Gastrocnemius medialis (tissue), 4 donors: ENCODE measurements around the gene TFCP2L1.

Experiments
- POLR2A ChIP-seq, 2 donors: fragments of 450-650 bp; IDR thresholded peaks; one replicate each; pipeline ENCODE4 v1.6.1; 2017; ENCODE audit warnings: antibody characterized with exemption in 2 of 2, mild to moderate bottlenecking in 2 of 2, moderate library complexity in 2 of 2
- TF ChIP-seq, protein P1 (sequence below), 5 experiments: fragments of 450-650 bp in 3 of 5; fragments of 200-600 bp in 2 of 5; sonication (generic) in 2 of 5; IDR thresholded peaks in 4 of 5; conservative IDR thresholded peaks in 1 of 5; 1 replicate in 4 of 5; 2 replicates in 1 of 5; pipeline ENCODE4 v1.5.1; 2016 to 2019; ENCODE audit warnings: antibody characterized with exemption in 5 of 5, mild to moderate bottlenecking in 3 of 5, moderate library complexity in 3 of 5

- TF ChIP-seq POLR2A (IDR thresholded peaks at IDR 0.05), result no peak
- TF ChIP-seq, protein P1, sequence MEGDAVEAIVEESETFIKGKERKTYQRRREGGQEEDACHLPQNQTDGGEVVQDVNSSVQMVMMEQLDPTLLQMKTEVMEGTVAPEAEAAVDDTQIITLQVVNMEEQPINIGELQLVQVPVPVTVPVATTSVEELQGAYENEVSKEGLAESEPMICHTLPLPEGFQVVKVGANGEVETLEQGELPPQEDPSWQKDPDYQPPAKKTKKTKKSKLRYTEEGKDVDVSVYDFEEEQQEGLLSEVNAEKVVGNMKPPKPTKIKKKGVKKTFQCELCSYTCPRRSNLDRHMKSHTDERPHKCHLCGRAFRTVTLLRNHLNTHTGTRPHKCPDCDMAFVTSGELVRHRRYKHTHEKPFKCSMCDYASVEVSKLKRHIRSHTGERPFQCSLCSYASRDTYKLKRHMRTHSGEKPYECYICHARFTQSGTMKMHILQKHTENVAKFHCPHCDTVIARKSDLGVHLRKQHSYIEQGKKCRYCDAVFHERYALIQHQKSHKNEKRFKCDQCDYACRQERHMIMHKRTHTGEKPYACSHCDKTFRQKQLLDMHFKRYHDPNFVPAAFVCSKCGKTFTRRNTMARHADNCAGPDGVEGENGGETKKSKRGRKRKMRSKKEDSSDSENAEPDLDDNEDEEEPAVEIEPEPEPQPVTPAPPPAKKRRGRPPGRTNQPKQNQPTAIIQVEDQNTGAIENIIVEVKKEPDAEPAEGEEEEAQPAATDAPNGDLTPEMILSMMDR (IDR thresholded peaks at IDR 0.05 in 4 of 5, conservative IDR thresholded peaks at IDR 0.05 in 1 of 5), result no peak
Measured at GRCh38 chr2:121172456-121172855, 112.5 kb downstream of the TFCP2L1 start.
